MM.1S (cell line): ENCODE data around the gene ZNF555.

ENCODE experiments used
- CTCF ChIP-seq: fragments of 300-600 bp; sonication (generic); IDR thresholded peaks from 2 replicates; pipeline ENCODE4 v1.5.1; 2016; ENCODE audit warnings: antibody characterized with exemption, low read length, mixed read lengths
- EZH2 ChIP-seq: fragments of 300-600 bp; sonication (generic); optimal IDR thresholded peaks from 2 replicates; pipeline ENCODE3; 2017; ENCODE audit warnings: low read depth, mild to moderate bottlenecking, antibody characterized with exemption, low read length, mixed read lengths

DNA sequence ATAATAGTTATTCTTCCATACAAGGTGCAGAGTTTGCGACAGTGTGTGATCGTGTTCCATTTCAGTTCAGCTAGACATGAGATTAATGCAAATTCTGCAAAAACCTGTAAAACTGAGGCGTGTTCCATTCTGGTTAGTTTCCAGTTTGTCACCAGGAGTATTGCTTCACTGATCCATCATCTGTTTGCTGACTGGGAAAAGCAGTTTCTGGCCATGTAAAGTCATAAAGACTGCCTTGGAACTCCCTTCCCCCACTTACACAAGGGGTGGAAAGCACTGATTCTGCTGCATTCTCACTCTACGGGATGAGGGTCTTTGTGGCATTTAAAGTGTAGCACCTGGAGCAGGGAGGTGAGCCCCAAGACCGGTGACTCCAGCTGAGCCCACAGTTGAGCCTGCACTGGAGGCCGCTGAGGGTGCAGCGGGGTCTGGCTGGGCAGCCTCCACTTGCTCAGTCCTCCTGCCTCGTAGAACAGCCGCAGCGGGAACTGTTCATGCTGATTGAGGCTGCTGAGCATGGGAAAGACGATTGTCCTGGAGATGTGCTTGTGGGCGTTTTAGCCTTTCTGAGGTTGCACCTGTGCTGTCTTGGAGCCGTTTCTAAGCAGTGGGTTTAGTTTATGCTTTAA lies 61.4 kb downstream of the ZNF555 start:
- peak; percentile 8 for TF ChIP-seq EZH2
- TF ChIP-seq CTCF: no peak
